Inferior parietal cortex (tissue), 1 donor: ENCODE data around the gene GRB2.

Source experiments
- DNase-seq: peaks from one replicate; pipeline ENCODE4 v3.0.0-alpha.2; 2016; ENCODE audit errors: extremely low spot score

The GRB2 gene

DNA sequence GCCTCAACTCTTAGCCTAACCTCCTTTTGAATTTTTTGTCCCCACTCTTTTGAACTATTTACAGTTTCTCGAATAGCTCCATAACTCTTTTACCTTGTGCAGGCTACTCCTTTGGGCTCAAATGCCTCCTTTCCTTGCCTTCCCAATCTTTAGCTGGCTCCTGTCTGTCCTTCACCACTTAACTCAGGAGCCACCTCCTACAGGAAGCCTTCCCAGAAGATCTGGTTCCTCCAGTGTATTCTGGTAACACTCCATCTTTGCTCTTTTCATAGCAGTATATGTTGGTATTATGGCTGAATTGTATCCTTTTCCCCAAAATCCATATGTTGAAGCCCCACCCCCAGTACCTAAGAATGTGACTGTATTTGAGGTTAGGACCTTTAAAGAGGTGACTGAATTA lies 9.0 kb upstream of the GRB2 start:
- no peak for DNase-seq

DNA sequence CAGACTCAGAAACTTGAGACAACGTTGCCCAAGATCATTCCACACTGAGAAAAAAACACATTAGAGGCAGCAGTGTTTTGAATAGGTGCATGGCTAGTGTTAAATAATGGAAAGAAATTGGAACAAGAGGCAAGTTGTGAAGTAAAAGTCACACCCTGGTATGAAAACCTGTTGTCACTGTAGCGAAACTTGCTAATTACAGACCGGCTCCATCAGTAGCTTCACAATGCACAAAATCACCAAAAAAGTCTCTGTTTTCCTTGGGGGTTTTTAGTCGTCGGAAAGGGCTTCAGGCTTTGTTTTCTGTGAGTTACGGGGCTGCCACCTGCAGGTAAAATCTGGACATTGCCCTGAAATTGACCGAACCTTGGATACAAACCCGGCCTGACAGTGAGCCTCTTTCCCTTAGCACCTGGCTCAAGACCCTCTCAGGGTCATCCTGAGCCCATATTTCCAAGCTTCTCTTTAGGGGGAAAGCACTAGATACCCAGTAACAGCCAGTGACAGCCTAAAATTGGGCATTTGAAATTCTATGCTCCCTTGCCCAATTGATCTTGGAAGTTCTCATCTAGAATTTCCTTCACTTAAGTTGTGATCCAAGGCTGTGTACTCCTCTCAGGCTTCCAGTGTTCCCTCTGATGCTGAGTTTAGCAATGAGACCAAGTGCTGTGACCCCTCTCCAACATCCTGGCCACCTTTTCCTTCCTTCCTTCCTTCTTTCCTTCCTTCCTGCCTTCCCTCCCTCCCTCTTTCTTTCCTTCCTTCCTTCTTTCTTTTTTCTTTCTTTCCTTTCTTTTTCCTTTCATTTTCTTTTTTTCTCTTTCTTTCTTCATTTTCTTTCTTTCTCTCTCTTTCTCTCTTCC lies 7.2 kb upstream of the GRB2 start:
- DNase-seq, result peak; percentile 68

DNA sequence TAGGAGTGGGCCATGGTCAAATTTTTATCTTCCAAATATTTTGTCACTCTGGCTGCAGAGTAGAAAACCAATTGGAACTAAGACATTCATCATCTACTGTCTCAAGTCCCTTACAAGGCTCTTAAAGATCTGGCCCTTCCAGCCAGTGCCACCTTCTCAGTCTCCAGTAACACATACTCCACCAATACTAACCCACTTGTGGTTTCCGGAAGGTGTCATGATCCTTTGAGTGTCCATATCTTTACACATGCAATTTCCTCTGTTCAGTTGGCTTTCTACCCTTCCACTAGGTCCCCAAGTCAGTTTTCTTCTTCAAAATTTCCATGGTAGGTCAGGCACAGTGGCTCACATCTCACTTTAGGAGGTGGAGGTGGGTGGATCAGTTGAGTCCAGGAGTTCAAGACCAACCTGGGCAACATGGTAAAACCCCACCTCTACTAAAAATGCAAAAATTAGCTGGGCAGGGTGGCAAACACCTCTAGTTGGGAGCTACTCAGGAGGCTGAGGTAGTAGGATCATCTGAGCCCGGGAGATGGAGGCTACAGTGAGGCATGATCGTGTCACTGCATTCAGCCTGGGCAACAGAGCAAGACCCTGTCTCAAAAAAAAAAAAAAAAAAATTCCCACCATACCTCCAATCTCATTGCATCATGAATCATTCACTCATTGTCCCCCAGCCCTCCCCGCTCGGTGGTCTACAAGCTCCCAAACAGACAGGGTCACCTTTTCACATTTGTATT lies 6.0 kb upstream of the GRB2 start:
- DNase-seq, result no peak

DNA sequence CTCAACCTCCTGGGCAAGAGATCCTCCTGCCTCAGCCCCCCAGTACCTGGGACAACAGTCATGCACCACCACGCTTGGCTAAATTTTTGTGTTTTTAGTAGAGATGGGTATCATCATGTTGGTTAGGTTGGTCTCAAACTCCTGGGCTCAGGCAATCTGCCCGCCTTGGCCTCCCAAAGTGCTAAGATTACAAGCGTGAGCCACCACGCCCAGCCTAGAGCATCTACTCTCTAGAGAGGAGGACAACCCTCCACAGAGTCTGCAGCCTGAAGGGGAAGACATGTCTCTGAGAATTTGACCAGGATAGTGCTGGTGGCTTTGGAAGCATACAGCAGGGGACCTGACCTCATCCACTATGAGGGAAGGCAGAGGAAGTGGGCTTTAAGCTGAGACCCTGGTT lies 4.7 kb upstream of the GRB2 start:
- DNase-seq, result no peak

- DNase-seq, result no peak
Observed at GRCh38 chr17:75407655-75408352, 2.3 kb upstream of the GRB2 start.

DNA sequence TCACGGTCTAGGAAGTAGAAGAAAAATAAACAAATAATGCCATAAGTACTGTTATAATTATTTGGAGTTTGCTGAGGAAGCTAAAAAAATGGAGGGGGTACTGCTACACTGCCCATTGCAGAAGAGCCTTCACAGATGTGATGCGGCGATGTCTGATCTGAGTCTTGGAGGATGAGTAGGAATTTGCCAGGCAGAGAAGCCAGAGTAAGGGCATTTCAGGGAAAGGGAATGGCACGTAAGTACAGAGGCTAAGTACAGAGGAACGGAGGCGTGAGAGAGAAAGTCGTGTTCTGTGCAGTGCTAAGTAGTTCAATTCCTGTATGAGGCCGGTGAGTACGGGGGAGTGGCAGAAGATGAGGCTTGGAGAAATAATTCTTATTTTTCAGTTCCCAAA lies 741 bp upstream of the GRB2 start:
- peak; percentile 54 for DNase-seq

- no peak for DNase-seq
Observed at GRCh38 chr17:75404731-75405364, 630 bp downstream of the GRB2 start.

GRCh38 chr17:75404223-75404730 lies 1.2 kb downstream of the GRB2 start:
- peak; percentile 78 for DNase-seq

DNA sequence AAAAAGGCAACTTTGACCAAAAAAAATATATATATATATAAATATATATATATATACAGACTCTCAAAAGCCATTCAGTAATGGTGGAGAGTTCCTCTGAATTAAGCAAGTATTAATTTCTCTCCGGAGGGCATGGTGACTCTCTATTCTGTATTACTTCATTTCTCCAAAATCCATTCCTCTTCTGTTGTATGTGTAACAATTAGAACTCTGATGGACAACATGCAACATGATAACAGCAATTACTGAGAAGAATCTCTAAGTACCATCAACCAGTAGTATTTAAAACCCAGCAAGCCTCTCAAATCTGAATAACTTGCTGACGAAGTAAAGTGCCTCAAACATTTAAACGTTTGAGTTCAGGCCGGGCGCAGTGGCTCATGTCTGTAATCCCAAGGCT lies 2.3 kb downstream of the GRB2 start:
- no peak for DNase-seq

DNA sequence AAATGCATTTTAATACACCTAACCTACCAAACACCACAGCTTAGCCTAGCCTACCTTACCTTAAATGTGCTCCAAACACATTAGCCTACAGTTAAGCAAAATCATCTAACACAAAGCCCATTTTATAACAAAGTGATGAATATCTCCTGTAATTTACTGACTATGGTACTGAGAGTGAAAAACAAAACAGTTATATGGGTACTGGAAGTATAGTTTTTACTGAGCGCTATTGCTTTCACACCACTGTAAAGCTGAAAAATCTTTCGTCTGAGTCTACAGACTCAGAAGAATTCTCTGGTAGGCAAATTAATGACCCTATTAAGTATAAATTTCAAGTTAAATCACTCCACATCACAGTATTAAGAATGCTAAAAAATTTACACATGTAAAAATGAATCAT lies 3.5 kb downstream of the GRB2 start:
- no peak for DNase-seq

GRCh38 chr17:75400326-75400939 lies 5.0 kb downstream of the GRB2 start:
- DNase-seq, result no peak

DNA sequence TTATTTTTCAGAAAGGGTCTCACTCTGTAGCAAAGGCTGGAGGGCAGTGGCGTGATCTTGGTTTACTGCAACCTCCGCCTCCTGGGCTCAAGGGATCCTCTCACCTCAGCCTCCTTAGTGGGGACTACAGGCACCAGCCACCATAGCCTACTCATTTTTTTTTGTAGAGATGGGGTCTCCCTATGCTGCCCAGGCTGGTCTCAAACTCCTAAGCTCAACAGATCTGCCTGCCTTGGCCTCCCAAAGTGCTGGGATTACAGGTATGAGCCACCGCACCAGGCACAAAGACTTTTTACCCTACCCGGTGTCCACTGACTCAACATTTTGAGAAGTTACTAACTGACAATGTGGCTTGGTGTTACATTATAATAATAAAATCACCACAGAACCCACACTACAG lies 7.2 kb downstream of the GRB2 start:
- no peak for DNase-seq

DNA sequence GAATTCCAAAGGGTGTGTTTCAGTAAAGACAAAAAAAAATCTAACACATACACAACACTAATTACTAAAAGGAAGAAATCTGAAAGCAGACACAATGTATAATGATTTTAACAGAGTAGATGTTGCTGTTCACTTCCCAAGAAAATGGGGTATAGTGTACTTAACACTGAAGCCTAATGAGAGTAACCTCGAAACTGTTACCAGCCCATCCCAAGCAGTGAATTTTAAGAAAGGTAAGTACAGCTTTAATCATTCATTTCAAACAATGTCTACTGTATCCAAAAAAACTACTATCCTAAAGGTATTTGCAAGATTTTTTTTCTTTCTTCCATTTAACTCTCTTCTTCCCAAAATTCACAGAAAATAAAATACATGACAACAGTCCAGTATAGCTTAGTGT lies 8.3 kb downstream of the GRB2 start:
- DNase-seq, result no peak

GRCh38 chr17:75396796-75397195 lies 8.7 kb downstream of the GRB2 start:
- DNase-seq, result no peak

- DNase-seq, result no peak
Observed at GRCh38 chr17:75396025-75396424, 9.5 kb downstream of the GRB2 start.

- DNase-seq, result no peak
Observed at GRCh38 chr17:75394332-75394918, 11.1 kb downstream of the GRB2 start.

DNA sequence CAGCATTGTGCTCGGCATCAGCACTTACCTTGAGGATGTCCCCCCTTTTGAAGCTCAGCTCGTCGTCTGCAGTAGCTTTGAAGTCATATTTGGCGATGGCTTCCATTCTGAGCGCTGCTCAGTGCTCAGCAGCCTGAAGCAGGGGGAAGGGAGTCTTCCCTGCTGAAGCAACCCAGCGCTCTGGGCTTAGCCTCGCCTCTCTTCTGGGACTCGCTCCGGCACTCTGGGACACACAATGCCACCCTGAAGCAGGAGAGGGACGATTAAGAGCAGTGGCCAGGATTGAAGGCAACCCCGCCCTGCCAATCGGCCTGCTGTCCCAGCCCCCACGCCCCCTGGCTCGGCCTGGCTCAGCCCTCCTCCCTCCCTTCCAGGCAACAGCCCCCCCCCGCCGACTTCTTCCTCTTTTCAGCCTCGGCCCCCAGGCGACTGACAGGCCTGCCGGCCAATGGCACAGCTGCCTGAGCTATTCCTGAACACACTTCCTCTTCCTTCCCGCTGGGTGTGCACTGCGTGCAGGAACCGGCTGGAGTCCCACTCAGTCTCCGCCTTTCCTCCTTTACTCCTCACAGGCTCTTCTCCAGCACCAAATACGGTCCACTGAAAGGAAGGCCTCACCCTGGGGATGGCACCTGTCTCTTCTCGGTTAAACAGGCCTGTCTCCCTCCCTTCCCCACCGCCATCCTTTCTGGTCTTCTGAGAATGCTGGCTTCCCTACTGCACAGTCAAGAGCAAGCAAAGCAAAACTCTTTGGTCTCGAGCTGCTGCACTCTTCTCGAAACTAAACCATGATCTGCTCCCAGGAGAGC lies 11.8 kb downstream of the GRB2 start:
- peak; percentile 97 for DNase-seq

- DNase-seq, result no peak
Observed at GRCh38 chr17:75392559-75392958, 12.9 kb downstream of the GRB2 start.

DNA sequence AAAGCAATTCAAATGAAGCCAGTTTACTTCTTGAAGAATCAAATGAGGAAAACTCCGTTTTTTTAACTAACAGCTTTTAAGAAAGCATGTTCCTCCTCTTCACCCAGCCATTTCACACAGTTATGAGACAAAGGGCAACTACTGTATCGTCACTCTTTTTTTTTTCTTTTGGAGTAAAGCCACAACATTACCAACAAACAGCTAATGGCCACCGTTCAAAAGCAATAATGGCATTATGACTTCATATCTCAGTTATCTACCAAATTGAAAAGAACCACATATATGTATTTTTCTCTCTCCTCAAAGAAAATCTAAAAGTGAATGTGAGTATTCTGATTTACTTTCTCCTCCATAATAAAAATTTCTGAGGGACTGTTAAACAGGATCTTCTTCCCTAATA lies 14.5 kb downstream of the GRB2 start:
- DNase-seq, result no peak

DNA sequence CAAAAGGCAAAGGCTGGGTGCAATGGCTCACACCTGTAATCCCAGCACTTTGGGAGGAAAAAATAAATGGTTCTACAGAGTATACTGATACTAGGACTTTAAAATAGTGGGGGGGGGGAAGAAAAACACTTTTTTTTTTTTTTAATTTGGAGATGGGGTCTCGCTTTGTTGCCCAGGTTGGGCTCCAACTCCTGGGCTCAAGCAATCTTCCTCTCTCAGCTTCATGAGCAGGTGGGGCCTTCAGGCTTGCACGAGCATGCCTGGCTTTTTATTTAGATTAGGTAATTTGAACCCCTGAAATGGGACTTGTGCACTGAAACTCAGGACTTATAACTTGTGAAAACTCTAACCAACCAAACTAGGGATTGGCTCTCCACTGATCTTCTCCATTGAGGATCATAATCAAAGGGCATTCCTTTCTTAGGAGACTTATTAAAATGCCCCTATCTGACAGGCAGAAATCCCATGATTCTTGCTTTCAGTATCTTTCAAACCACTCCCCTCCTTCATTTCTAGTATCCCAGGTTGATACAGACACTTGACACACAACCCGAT lies 16.9 kb downstream of the GRB2 start:
- no peak for DNase-seq
